Activated CD4-positive, alpha-beta T cell treated with anti-CD3 and anti-CD28 coated beads, Interleukin-2, amount 50 U/mL, for 16 hours (primary cell): ENCODE measurements around the gene CHKA.

ENCODE experiments used
- DNase-seq: peaks from one replicate; pipeline ENCODE4 v3.0.0-alpha.2; 2020

Gene CHKA

GRCh38 chr11:68043349-68044144 lies 77.6 kb downstream of the CHKA start:
- DNase-seq, result no peak

GRCh38 chr11:68043029-68043348 lies 78.2 kb downstream of the CHKA start:
- DNase-seq, result no peak

- no peak for DNase-seq
These were observed 78.8 kb downstream of the CHKA start for GRCh38 chr11:68042219-68043028.

- DNase-seq, result no peak
These were observed 79.5 kb downstream of the CHKA start for GRCh38 chr11:68041617-68042218.

GRCh38 chr11:68040957-68041591 lies 80.1 kb downstream of the CHKA start:
- DNase-seq, result no peak

- DNase-seq, result peak; percentile 51
These were observed 80.9 kb downstream of the CHKA start for GRCh38 chr11:68040101-68040956.

- DNase-seq, result no peak
These were observed 81.6 kb downstream of the CHKA start for GRCh38 chr11:68039526-68040086.

GRCh38 chr11:68038718-68039525 lies 82.3 kb downstream of the CHKA start, which contains the start of gene TCIRG1:
TCIRG1 (plus strand) TSS chr11:68039025; CDS start chr11:68041272, 2,247 bp downstream.
- DNase-seq, result peak; percentile 74

GRCh38 chr11:68038226-68038717 lies 82.9 kb downstream of the CHKA start:
- no peak for DNase-seq

- no peak for DNase-seq
These were observed 83.6 kb downstream of the CHKA start for GRCh38 chr11:68037411-68038225.

- DNase-seq, result peak; percentile 44
These were observed 84.4 kb downstream of the CHKA start for GRCh38 chr11:68036717-68037239.

GRCh38 chr11:68036141-68036716 lies 85.0 kb downstream of the CHKA start:
- no peak for DNase-seq

- DNase-seq, result no peak
These were observed 85.8 kb downstream of the CHKA start for GRCh38 chr11:68035266-68035876.

GRCh38 chr11:68033708-68034045 lies 87.5 kb downstream of the CHKA start:
- DNase-seq, result no peak

- no peak for DNase-seq
These were observed 88.0 kb downstream of the CHKA start for GRCh38 chr11:68032997-68033707.

- DNase-seq, result no peak
These were observed 89.2 kb downstream of the CHKA start for GRCh38 chr11:68032003-68032402.

- no peak for DNase-seq
These were observed 90.1 kb downstream of the CHKA start for GRCh38 chr11:68031144-68031464.
